Brain microvascular endothelial cell (primary cell): ENCODE results near the gene TMEM63B.

ENCODE experiments used
- DNase-seq: peaks from one replicate; pipeline ENCODE4 v3.0.0-alpha.2; 2020
- H3K27ac ChIP-seq: fragments of 250-450 bp; sonication (Bioruptor Pico); 2 replicates; pipeline ENCODE4 v1.5.1; 2020; ENCODE audit warnings: mild to moderate bottlenecking, moderate library complexity
- H3K27me3 ChIP-seq: fragments of 250-450 bp; sonication (Bioruptor Pico); replicated peaks from 2 replicates; pipeline ENCODE4 v1.5.1; 2020; ENCODE audit warnings: mild to moderate bottlenecking
- H3K36me3 ChIP-seq: fragments of 250-450 bp; sonication (Bioruptor Pico); replicated peaks from 2 replicates; pipeline ENCODE4 v1.5.1; 2020; ENCODE audit warnings: mild to moderate bottlenecking
- H3K4me3 ChIP-seq: 2 replicates; pipeline ENCODE4 v1.5.1; 2011; ENCODE audit warnings: low read depth, mild to moderate bottlenecking, control low read depth, low read length, moderate library complexity
- CTCF ChIP-seq: IDR thresholded peaks from 2 replicates; pipeline ENCODE4 v1.5.1; 2011; ENCODE audit warnings: low read depth, mild to moderate bottlenecking, moderate library complexity, low read length, control low read depth, inconsistent platforms; ENCODE audit errors: missing control alignments
- in situ Hi-C: cut with HindIII; loops from 2 replicates; pipeline ENCODE4 v1.10.0; 2017; ENCODE audit warnings: low sequenced_read_pairs, low pct_ligation_motif_present

The TMEM63B gene

DNA sequence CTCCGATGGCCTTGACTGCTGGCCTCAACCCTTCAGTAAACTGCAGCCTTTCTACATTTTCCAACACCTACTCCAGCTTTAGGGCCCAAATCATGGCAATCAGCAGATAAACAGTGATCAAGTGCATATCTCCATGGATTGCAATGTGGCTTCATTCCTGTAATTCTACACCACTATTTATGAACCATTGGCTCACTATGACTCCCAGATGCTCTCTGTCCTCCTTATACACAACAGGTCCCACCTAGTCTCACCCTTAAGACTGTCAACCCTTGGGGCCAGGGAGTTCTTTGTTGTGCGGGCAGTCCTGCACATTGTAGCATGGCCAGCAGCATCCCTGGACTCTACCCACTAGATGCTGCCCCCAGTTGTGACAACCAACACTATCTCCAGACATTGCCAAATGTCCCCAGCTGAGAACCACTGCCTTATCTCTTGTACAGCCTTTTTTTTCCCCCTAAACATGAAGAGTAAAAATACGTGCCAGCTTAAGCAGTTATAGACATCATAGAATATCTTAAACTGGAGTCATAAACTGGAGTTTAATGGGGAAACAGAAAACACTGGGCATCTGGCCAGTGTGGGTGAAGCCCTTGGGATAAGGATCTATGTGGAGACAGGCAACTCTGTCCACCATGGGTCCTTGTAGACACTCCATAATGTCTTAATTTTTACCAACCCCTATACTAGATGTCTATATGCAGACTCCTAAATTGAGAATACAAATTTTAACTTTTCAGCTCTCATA lies 21.2 kb upstream of the TMEM63B start:
- peaks cover 34% of the 10 kb centered on the region for H3K36me3 ChIP-seq
- no peak overlapping the region for H3K27ac ChIP-seq
- no peak for DNase-seq
- H3K4me3 ChIP-seq, result no peak overlapping the region
- in situ Hi-C loops, result no loop called here
- TF ChIP-seq CTCF, result no peak
- no peaks in the 10 kb centered on the region for H3K27me3 ChIP-seq

DNA sequence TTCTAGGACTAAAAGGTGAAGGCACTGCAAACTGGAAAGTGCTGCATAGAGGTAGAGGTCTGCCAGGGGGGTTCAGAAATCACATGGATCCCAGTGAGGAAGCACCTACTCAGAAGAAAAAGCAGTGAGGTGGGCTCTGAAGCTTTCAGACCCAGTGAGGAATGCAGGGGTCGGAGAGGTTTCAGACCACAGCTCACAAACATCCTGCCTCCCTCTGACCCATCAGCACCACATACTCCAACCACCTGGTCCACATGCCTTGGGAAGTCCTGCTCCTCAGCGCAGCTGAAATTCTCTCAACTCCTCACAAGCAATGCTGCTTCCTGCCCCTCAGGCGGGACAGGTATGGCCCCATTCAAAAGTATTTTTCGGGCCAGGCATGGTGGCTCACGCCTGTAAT lies 20.3 kb upstream of the TMEM63B start:
- in situ Hi-C loops, result no loop called here
- Histone ChIP-seq H3K27ac (no peak overlapping the region), H3K4me3 (no peak overlapping the region), H3K27me3 (no peaks in the 10 kb centered on the region), H3K36me3 (peaks cover 42% of the 10 kb centered on the region)
- no peak for DNase-seq
- TF ChIP-seq CTCF, result no peak

DNA sequence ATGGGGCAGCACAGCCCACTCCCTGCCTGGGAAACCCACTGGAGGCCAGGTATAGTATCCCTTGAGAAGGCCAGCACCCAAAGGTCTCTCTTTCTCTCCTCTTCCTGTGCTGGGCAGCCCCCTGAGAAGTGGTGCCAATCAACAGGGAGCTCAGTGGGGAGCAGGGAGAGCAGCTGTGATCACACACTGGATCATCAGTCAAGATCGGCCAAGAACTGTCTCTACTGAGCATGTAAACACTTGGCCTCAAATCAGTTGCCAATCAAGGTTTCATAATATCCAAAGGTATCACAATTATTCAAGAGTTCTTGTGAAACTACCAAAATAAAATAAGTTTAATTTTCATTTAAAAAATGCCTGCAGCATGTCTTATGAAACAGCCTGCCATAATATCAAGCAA lies 18.9 kb upstream of the TMEM63B start:
- H3K27ac ChIP-seq, result no peak overlapping the region
- peaks cover 51% of the 10 kb centered on the region for H3K36me3 ChIP-seq
- in situ Hi-C loops, result no loop called here
- no peak overlapping the region for H3K4me3 ChIP-seq
- no peak for DNase-seq
- H3K27me3 ChIP-seq, result no peaks in the 10 kb centered on the region
- no peak for TF ChIP-seq CTCF

- H3K27ac ChIP-seq, result no peak overlapping the region
- H3K36me3 ChIP-seq, result peaks cover 49% of the 10 kb centered on the region
- H3K4me3 ChIP-seq, result no peak overlapping the region
- no peaks in the 10 kb centered on the region for H3K27me3 ChIP-seq
- no peak for DNase-seq
- in situ Hi-C loops, result no loop called here
- no peak for TF ChIP-seq CTCF
Measured at GRCh38 chr6:44109212-44109611, 18.1 kb upstream of the TMEM63B start.

- H3K27ac ChIP-seq, result no peak overlapping the region
- DNase-seq, result no peak
- no peak for TF ChIP-seq CTCF
- H3K4me3 ChIP-seq, result no peak overlapping the region
- no peaks in the 10 kb centered on the region for H3K27me3 ChIP-seq
- in situ Hi-C loops, result no loop called here
- peaks cover 50% of the 10 kb centered on the region for H3K36me3 ChIP-seq
Measured at GRCh38 chr6:44110005-44110676, 17.2 kb upstream of the TMEM63B start.
